Ovary (tissue), 3 donors: ENCODE data around the gene ACAN.

ENCODE experiments used
- CTCF ChIP-seq, 3 donors: fragments of 450-650 bp in 2 of 3; fragments of 200-600 bp in 1 of 3; IDR thresholded peaks; one replicate each; pipeline versions ENCODE4 v1.5.1 to v1.8.0; 2016 to 2022; ENCODE audit warnings: antibody characterized with exemption in 3 of 3, mild to moderate bottlenecking in 1 of 3
- POLR2A ChIP-seq: fragments of 450-650 bp; IDR thresholded peaks from one replicate; pipeline ENCODE4 v1.6.1; 2017; ENCODE audit warnings: antibody characterized with exemption, mild to moderate bottlenecking, moderate library complexity
- donor health status: DM: no; HTN: no; CAD: no.

GRCh38 chr15:88877906-88878305, 74.7 kb downstream of the ACAN start:
- TF ChIP-seq CTCF (IDR thresholded peaks at IDR 0.05): no peak
- TF ChIP-seq POLR2A: no peak
